Hepatocyte (in vitro differentiated cells): ENCODE measurements around the gene REV3L. TPM values are rescaled to one million over a fixed set of nuclear protein-coding genes. Genes with fewer than 3 reads are reported as not detected.

Experiments
- DNase-seq: peaks from one replicate; pipeline ENCODE4 v3.0.0-alpha.2; 2016; ENCODE audit warnings: low spot score
- H2AFZ ChIP-seq: fragments of 200-600 bp; sonication (generic); 2 replicates; pipeline ENCODE4 v1.6.0; 2016; ENCODE audit warnings: antibody characterized with exemption, mild to moderate bottlenecking
- H3K27ac ChIP-seq: fragments of 200-600 bp; sonication (generic); 2 replicates; pipeline ENCODE4 v1.5.1; 2016; ENCODE audit warnings: mild to moderate bottlenecking
- H3K27me3 ChIP-seq: fragments of 200-600 bp; sonication (generic); 2 replicates; pipeline ENCODE4 v1.6.1; 2016
- H3K36me3 ChIP-seq: fragments of 200-600 bp; sonication (generic); replicated peaks from 2 replicates; pipeline ENCODE4 v1.5.1; 2016; ENCODE audit warnings: low read depth; ENCODE audit not compliant: insufficient read depth
- H3K4me1 ChIP-seq: fragments of 200-600 bp; sonication (generic); 2 replicates; pipeline ENCODE4 v1.5.1; 2016; ENCODE audit warnings: mild to moderate bottlenecking, moderate library complexity; ENCODE audit not compliant: insufficient read depth
- H3K4me2 ChIP-seq: fragments of 200-600 bp; sonication (generic); 2 replicates; pipeline ENCODE4 v1.6.0; 2016
- H3K4me3 ChIP-seq: fragments of 200-600 bp; sonication (generic); 2 replicates; pipeline ENCODE4 v1.5.1; 2016; ENCODE audit warnings: mild to moderate bottlenecking
- H3K79me2 ChIP-seq: fragments of 200-600 bp; sonication (generic); 2 replicates; pipeline ENCODE4 v1.6.0; 2017; ENCODE audit warnings: mild to moderate bottlenecking
- H3K9me2 ChIP-seq: fragments of 200-600 bp; sonication (generic); replicated peaks from 2 replicates; pipeline ENCODE4 v1.6.0; 2017; ENCODE audit warnings: mild to moderate bottlenecking; ENCODE audit not compliant: insufficient read depth
- H3K9me3 ChIP-seq: fragments of 200-600 bp; sonication (generic); 2 replicates; pipeline ENCODE4 v1.5.1; 2016; ENCODE audit warnings: low read depth, mild to moderate bottlenecking
- H4K20me1 ChIP-seq: fragments of 200-600 bp; sonication (generic); 2 replicates; pipeline ENCODE4 v1.6.0; 2016; ENCODE audit warnings: mild to moderate bottlenecking; ENCODE audit not compliant: insufficient read depth, poor library complexity, severe bottlenecking
- EZH2 ChIP-seq: fragments of 200-600 bp; sonication (generic); IDR thresholded peaks from 2 replicates; pipeline ENCODE4 v1.6.1; 2016; ENCODE audit warnings: antibody characterized with exemption, mild to moderate bottlenecking, borderline replicate concordance
- EZH2phosphoT487 ChIP-seq: fragments of 200-600 bp; sonication (generic); IDR thresholded peaks from one replicate; pipeline ENCODE4 v1.6.1; 2018; ENCODE audit warnings: antibody characterized with exemption, mild to moderate bottlenecking, low read depth, moderate library complexity; ENCODE audit not compliant: unreplicated experiment, severe bottlenecking
- WGBS: methylation state at CpG from one replicate; pipeline ENCODE4 v1.1.6; 2016; ENCODE audit warnings: low lambda C conversion rate; ENCODE audit errors: missing lambda C conversion rate; 5-methylcytosine and 5-hydroxymethylcytosine counted together
- polyA plus RNA-seq: library from polyadenylated mRNA; unstranded; fragments of >200 nt; fragmentation: Nextera tagmentation; extraction: Ambion mirVana; gene quantifications from 2 replicates; pipeline ENCODE4 v1.2.1, GENCODE V29; 2016
- total RNA-seq: library from RNA; depleted of rRNA; stranded (reverse); fragments of >200 nt; gene quantifications from 2 replicates; pipeline ENCODE4 v1.2.3, GENCODE V29; 2014
- TF ChIP-seq, protein P1 (sequence below): fragments of 200-600 bp; sonication (generic); IDR thresholded peaks from 2 replicates; pipeline ENCODE4 v1.5.1; 2016; ENCODE audit warnings: antibody characterized with exemption, mild to moderate bottlenecking; ENCODE audit not compliant: poor library complexity

The REV3L gene
- total and polyA plus RNA-seq, 2 experiments from 2014 or later: 17.6 to 29.4 TPM

DNA sequence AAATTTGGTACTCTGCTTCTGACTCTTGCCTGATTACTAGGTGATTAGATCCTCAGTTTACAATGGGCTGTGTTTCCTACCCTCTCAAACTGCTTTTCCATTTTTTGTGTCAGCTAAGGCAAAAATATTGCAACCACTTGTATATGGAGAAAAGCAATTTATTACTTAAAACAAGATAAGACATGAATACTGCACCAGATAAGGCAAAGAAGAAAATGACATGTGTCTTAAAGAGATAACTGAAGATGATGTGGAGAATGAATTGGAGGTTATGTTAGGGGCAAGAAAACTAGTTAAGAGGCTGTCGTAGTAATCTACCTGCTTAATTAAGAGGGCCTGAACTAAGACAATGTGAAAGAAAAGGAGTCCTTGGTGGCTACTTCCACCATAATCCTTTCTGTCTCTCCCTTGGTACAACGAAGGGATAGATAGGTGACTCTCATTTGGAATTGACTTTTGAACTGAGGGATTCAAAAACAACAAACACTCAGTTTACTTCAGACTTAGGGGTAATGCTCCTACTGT, 16.3 kb upstream of the REV3L start:
- 67% methylated on average over 2 of the region's 2 CpGs for WGBS
- H3K4me2 ChIP-seq: no peak overlapping the region
- no peaks in the 10 kb centered on the region for H3K9me3 ChIP-seq

DNA sequence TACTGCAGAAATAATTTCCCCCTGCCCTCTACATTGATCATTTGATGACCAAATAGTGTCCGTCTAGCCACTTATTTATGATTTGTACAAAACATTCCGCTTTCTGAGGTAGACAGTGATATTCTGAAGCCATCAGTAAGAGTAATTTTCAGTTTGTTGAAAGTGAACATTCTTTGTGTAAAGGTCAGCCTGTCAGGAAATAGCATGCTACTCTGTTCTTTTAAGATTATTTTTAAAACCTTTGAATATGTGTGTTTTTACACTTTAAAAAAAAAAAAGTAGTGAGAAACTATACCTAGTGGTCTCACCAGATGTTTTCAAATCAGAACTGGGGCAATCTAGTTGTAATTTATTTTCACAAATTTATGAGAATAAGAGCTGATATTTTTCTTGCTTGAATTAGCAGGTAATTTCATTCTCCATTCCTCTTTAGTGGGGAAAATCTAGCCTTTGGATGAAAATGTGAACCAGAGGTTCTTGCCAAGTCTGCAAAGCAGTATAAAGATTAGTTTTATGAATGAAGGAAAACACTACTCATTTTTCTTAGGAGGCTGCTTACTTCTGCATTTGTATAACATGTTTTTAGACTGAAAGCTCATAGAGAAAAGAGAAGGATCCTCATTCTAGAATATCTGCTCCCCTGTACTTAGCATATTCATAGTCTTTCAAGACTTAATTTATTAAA, 12.1 kb upstream of the REV3L start:
- Histone ChIP-seq H3K36me3 (no peaks in the 10 kb centered on the region), H3K9me3 (no peaks in the 10 kb centered on the region), H3K4me3 (no peak overlapping the region), H3K27me3 (no peaks in the 10 kb centered on the region), H3K27ac (no peak overlapping the region), H3K4me1 (no peaks in the 10 kb centered on the region), H3K4me2 (no peak overlapping the region), H2AFZ (no peak overlapping the region), H4K20me1 (no peaks in the 10 kb centered on the region), H3K9me2 (no peaks in the 10 kb centered on the region), H3K79me2 (peaks cover 65% of the 10 kb centered on the region)
- no peak for DNase-seq
- no peak for TF ChIP-seq EZH2phosphoT487
- TF ChIP-seq EZH2: no peak
- TF ChIP-seq, protein P1, sequence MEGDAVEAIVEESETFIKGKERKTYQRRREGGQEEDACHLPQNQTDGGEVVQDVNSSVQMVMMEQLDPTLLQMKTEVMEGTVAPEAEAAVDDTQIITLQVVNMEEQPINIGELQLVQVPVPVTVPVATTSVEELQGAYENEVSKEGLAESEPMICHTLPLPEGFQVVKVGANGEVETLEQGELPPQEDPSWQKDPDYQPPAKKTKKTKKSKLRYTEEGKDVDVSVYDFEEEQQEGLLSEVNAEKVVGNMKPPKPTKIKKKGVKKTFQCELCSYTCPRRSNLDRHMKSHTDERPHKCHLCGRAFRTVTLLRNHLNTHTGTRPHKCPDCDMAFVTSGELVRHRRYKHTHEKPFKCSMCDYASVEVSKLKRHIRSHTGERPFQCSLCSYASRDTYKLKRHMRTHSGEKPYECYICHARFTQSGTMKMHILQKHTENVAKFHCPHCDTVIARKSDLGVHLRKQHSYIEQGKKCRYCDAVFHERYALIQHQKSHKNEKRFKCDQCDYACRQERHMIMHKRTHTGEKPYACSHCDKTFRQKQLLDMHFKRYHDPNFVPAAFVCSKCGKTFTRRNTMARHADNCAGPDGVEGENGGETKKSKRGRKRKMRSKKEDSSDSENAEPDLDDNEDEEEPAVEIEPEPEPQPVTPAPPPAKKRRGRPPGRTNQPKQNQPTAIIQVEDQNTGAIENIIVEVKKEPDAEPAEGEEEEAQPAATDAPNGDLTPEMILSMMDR: no peak
- 89% methylated on average over 2 of the region's 2 CpGs for WGBS

More for the DNA sequence above, 16.3 kb upstream of the REV3L start:
- no peak for TF ChIP-seq EZH2
- TF ChIP-seq, protein P1: no peak
- no peak for TF ChIP-seq EZH2phosphoT487
- Histone ChIP-seq H3K27ac (no peak overlapping the region), H3K4me3 (no peak overlapping the region), H2AFZ (no peak overlapping the region), H3K36me3 (no peaks in the 10 kb centered on the region), H3K4me1 (peaks cover 9% of the 10 kb centered on the region), H3K9me2 (no peaks in the 10 kb centered on the region), H3K27me3 (no peaks in the 10 kb centered on the region), H4K20me1 (no peaks in the 10 kb centered on the region), H3K79me2 (peaks cover 50% of the 10 kb centered on the region)
- DNase-seq: no peak

DNA sequence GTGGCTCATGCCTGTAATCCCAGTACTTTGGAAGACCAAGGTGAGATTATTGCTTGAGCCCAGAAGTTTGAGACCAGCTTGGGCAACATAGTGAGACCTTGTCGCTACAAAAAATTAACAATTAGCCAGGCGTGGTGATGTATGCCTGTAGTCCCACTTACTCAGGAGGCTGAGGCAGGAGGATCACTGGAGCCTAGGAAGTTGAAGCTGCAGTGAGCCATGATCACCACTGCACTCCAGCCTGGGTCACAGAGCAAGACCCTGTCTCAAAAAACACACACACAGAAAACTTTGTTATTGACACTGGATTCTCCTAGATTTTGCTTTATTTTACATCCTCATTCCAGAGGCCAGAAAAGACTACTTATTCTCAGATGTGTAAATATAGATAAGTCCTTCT, 9.5 kb upstream of the REV3L start:
- Histone ChIP-seq H3K9me2 (no peaks in the 10 kb centered on the region), H3K27ac (no peak overlapping the region), H3K9me3 (no peaks in the 10 kb centered on the region), H2AFZ (no peak overlapping the region), H3K4me2 (no peak overlapping the region), H3K4me1 (no peaks in the 10 kb centered on the region), H3K79me2 (peaks cover 77% of the 10 kb centered on the region), H3K27me3 (no peaks in the 10 kb centered on the region), H3K36me3 (no peaks in the 10 kb centered on the region), H4K20me1 (no peaks in the 10 kb centered on the region), H3K4me3 (no peak overlapping the region)
- DNase-seq: no peak
- TF ChIP-seq, protein P1: no peak
- TF ChIP-seq EZH2 (no peak), EZH2phosphoT487 (no peak)
- WGBS: 100% methylated on average over 2 of the region's 2 CpGs
